HuH-7.5 (cell line): ENCODE results near the gene GRIK3.

Experiments used
- DNase-seq: peaks from one replicate; pipeline ENCODE4 v3.0.0; 2011; ENCODE audit warnings: low spot score

GRIK3 gene

DNA sequence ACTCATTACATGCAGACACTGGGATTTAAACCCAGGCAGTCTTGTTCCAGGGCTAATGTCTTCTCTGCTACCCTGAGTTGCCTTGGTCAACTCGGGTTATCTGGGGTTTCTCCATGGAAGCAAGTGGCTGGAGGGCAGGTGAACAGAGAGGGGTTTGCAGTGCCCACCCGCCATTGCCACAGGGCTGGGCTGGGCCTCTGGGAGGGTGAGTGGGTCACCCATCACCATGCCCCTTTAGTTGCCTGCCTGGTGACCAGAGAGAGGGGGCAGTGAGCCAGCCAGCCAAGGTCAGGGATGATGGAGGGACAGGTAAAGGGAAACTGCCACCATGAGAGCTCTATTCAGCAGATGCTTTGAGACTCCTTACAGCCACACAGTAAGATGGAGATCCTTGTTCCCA, 53.2 kb downstream of the GRIK3 start:
- DNase-seq, result no peak

DNA sequence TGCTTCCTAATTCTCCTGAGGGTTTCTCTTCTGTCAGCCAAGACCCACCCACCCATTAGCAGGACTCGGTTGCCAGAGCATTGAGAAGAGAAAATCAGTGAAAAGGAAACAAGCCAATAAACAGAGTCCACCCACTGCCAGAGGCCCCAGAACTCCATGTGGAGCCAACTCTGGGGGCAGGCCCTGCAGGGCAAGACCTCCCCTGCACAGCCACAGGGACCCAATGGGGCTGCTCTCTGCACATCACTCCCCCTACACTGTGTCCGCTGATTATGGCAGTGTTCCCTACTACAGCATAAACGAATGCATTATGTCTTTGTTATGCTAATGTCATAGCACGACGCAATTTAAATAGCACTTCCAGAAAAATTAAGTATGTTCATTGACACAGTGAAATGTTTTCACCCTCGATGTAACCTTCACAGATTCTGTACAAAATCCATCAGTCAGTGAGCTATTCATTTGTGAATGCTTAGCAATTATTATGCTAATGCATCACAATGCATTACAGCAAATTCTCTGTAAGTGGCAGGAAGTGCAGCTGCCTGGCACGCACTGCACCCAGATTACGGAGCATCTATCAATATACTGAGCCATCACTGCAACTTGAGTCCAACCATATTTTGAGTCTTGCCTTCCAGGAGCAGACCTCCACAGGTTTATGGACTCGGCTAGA, 56.4 kb downstream of the GRIK3 start:
- no peak for DNase-seq

DNA sequence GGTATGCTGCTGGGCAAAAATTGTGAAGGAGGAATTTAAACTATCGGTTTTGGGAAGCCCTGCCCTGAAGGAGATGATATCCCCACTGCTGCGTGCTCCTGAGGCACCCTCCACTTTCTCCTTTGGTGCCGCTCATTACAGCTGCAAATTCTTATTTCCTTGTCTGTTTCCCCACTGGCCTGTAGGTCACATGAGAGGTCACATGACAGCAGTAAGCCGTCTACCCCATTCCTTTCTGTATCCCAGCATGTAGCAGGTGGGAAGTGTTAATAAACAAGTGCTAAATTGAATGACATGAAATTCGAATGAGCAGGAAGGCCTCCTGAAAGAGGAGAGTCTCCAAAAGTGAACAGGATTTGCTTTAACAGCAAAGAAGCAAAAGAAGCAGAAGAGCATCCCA, 58.7 kb downstream of the GRIK3 start:
- no peak for DNase-seq

DNA sequence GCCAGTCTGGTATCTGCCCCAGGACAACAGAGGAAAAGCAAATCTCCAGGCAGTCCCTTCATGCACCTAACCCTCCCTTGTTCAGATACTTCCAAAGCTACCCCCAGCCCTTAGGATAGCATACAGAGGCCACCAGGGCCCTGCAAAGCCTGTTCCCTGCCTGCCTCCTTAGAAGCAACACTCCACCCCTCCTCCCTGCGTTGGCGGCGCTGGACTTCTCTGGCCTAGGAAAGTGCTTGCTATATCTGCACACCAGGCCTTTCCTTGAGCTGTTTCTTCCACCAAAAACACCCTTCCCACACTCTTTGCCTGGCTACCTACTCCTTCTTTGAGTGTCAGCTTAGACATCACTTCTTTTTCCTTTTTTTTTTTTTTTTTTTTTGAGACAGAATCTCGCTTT, 61.3 kb downstream of the GRIK3 start:
- no peak for DNase-seq

DNA sequence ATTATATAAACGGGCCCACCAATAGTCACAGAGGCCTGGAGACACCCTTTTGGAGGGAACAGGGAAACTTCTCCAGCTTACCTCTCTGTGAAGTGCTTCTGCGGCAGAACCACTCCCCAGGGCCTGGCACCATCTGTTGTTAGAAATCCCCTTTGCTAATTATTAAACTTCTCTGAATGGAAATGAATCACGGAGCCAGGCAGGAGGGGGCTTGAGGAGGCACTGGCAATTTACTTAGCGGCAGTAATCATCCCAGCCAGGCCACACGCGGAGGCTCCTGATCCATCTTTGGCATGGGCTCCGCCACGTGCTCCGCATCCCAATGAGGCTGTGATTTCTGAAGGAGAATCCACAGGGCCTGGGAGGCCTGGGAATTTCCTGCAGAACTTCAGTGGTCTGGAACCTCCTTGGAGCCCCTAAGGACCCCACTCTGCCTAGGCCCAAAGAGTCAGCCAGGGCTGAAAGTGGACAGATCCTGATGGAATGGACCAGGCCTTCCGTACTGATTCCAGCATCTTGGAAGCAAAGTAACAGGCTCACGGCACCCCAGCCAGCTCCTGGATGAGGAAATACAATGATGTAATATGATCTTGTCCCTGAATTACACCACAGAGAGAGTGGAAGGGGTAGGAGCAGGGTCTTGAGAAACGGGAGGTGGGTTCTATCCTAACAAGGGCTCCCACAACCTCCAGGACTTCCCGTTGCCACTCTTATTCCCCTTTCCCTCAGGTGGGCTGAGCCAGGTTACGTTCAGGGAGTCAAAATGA, 62.3 kb downstream of the GRIK3 start:
- no peak for DNase-seq

DNA sequence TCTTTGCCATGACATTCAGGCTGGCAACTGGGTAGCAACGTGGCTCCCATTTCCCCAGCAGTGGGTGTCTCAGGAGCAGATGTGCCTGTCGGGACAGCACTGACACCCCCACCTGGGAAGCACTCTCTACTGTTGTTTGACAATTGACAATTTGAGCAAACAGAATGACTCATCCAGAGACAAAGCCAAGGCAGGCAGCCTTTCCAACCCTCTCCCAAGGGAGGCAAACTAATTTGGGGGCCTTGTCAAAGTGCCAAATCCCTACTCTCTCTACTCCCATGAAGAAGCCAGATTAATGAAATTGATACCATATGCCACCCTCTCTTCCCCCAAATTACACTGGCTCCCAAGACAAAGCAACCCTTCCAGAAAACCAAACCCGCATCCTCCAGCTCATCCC, 65.6 kb downstream of the GRIK3 start:
- DNase-seq, result no peak

DNA sequence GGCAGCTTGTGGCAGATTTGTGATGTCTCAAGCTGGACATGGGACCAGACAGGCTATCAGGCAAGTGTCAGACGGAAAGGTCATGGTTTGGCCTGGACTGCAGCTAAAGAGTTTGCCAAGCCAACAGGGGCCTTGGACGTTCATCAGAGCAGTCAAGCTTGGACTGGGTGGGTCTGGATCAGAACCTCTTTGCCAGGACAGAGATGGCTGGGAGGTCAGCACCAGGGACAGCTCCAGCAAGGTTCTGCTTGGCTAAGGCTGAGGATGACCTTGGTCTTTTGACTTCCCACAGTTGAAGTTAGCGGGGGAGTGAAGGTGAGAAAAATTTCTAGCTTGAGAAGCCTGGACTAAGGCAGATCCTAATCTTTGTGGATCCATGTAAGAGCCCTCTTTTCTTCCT, 68.1 kb downstream of the GRIK3 start:
- DNase-seq, result no peak

DNA sequence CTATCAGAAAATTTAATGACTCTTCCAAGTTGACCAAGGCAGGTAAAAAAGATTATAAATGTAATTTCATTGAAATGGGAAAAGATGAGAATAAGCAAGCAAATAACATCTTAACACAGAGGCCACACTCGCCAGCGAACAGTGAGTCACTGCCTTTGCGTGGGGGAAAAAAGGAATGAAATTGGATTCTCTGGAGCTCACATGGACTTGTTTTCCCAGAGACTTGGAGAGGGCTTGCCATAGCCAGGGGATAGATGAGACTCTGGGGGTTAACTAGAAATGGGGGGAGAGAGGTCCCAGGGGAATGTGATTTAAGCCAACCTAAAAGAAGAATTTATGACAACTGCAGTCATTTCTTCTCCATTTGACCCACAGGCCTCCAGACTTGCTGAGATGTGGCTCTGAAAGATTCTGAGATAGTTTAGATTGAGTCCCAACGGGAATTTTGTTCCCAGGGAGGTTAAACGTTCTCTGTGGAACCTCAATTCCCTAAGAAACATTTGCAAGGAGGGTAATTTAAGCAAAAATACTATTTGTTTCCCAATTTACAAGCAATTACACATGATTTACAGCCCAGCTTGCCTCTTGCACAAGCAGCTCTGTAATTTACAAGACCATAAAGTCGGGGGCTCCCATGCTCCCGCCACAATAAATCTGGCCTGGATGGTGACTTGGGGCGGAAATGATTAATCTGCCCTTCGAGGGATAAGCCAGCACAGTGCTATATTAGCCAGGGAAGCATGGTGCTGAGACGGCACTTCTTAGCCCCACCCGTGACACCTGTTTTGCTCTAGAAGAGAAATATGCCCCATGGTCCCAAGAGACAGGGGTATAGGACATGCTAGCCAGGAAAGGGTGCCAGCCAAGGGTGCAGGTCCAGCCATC, 68.8 kb downstream of the GRIK3 start:
- DNase-seq, result no peak

DNA sequence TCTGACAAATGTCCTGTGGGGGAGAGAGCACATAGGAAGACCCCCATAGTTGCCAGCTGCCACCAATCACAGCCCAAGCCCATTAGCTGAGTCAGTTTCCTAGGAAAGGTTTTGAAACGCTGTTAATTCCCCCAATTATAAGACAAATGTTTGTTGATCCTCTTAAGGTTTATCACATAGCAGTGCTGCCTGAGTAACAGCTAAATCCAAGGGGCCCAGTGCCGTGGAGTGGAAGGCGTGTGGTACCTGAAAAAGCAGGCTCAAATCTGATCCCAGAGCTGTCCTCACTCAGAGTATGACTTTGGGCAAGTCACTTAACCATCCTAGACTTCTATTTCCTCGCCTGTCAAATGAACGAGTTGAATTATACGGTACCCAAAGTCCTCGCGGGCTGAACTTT, 69.5 kb downstream of the GRIK3 start:
- DNase-seq, result no peak

DNA sequence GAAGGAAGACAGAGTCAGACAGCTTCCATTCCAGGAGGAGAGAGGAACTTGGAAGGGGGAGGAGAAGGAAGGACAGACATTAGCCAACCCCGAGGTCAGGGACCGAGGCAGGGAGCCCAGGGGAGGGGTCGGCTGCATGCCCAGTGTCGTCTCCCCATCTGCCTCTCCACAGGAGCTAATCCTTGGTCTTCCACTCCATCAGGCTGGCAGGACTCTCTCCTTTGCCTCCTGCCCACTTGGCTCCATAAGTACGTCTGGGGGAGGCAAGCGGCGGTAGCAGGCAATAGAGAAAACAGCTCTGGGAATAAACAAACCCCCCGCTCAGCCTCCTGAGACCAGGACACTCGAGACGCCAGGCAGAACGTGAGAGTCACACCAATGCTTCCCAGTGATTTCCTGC, 71.3 kb downstream of the GRIK3 start:
- no peak for DNase-seq

DNA sequence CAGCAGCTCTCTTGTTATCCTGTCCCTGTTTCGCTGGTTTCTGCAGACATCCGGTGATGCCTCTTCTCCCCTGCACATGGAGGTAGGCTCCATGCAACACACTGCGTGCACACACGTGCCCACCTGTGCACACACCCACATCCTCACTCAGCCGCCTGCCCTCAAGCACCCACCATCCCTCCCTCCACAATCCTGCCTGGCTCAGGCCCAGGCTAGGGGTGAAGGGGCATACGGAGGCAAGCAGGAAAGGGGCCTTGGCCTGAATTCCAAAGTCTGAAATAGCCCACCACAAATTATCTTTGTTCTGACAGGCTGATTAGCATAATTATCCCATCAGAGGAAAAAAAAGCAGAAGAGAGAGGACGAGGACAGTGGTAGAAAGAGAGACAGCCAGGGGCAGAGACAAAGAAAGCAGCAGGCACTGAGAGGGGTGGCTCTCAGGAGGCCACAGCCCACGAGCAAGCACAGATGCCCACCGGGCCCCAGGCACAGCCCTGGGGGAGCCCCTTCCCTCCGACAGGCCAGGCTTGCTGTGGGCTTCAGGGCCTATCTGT, 73.2 kb downstream of the GRIK3 start:
- no peak for DNase-seq

DNA sequence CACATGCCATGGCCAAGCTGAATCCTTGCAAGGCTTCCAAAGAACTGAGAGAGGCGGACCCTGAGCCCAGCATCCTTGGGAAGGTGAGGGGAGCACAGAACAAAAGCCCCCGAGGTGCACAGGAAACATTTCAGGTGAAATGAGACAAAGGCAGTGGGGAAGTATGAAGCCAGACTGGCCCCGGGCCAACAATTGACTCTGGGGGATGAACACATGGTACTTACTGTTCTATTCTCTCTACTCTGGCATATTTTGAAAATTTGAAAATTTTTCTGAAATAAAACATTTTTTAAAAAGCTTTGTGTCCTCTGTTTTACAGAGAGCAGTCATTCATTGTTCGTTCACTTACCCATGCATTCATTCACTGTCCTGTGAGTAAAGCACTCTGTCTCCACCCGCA, 77.7 kb downstream of the GRIK3 start:
- no peak for DNase-seq

DNA sequence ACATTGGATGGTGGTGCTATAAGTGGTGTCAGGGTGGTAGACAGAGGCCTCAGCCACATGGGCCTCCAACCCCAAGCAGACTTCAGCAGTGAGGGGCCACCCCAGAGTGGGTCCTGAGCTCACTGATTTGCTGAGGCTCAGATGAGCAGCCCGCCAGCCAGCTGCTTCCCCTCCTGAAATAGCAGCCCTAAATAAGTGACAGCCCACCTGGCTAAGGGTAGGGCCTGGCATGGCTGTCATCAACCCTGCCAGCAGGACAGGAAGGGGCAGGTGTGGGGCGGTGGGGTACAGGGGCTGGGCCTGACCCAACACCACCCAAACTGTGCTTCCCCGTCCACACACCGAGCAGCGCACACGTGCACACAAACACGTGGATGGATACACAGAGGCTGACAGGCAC, 79.3 kb downstream of the GRIK3 start:
- no peak for DNase-seq

DNA sequence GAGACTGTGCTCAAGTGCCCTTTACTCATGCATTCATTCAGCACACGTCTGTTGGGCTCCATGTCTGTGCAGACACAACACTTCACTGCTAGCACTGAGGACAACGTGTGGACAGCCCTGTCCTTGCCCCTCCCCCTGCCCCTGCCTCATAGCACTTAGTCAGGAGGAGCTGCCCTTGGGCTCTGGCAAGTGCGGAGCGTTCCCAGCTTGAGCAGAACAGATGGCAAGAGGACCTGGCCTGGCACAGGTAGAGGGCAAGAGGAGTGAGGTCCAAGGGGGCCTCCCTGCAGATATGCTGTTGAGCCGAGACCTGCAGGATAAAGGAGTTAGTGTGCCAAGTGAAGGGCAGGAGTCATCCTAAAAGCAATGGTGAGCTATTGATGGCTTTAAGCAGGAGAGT, 81.3 kb downstream of the GRIK3 start:
- no peak for DNase-seq

DNA sequence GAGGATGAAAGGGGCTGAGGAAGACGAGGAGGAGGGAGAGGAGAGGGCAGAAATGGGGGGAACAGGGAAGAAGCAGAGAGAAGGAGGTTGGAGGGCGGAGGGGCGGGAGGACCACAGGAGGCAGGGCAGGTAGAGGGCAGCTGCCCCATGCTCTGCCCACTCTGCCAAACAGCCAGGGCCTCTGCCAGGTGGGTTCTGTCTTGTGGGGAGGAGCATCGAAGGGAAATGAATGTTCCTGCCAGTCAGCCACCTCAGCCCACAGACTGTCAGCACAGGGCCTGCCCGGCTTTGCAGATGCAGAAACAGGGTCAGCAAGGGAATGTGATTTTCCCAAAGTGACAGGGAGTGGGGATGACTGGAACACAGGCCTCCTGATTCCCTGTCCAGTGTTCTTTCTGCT, 82.6 kb downstream of the GRIK3 start:
- no peak for DNase-seq

DNA sequence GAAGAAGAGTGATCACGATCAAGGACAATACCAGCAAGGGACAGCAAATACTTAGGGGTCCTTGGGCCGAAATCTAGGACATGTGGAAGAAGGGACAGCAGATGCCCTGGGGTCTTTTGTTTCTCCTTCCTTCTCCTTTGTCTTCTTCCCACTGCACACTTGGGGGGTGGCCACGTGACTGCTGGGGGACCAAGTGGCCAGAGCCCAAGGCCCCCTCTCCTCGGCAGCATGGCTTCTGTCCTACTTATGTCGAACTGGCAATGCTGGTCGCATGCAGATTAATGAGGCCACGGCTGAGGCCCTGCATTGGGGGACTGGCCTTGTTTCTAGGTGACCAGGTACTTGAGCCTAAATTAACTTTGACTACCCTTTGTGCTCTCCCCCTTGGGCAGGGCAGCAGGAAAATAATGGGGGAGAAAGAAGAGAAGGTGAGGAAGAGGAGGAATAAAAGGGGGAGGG, 83.0 kb downstream of the GRIK3 start:
- no peak for DNase-seq

DNA sequence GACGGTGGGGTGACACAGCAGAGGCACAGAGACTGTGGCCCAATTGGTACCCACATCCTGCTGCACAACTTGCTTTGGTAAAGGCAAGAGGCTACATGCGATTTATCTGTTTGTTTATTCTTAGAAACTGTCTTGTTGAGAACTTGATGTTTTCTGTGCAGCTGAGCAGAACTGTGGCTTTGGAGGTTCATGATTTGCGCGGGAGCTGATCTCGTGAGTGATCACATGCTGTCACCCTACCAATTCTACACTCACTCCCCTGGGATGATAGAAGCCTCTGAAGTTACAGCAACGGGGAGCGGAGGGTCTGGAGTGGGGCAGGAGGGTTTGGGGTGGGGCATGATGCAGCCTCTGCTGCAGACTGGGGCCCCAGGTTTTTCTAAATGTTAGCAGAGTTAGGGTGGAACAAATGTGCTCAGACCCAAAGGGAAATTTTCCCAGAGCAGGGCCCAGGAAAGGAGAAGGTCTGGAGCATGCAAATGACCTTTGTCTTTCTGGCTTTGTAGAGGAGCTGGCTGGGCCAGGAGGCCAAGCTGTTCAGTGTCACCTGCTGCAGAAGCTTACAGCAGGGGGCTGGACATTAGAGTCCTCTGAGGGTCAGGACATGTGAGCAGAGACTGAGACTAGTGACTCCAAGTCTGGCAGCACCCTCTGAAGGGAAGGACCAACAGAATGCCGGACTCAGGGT, 83.6 kb downstream of the GRIK3 start:
- no peak for DNase-seq

DNA sequence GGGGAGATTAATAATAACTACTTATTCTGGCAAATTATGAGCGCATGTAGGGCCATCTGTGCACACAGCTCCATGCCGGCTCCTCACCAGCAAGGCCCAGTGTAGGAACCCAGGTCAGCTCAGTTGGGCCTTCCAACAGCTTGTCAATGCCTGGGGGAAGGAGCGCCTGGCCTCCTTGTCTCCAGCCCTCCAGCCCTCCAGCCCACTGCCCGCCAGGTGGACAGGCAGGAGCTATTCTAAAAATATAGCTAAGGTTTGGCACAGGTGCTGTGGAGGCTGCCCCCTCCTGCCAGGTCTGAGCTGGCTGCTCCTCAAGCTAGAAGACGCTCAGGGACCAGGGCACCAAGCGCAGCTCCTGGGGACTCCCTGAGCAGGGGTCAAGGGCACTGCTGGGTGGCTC, 85.7 kb downstream of the GRIK3 start:
- DNase-seq, result no peak

DNA sequence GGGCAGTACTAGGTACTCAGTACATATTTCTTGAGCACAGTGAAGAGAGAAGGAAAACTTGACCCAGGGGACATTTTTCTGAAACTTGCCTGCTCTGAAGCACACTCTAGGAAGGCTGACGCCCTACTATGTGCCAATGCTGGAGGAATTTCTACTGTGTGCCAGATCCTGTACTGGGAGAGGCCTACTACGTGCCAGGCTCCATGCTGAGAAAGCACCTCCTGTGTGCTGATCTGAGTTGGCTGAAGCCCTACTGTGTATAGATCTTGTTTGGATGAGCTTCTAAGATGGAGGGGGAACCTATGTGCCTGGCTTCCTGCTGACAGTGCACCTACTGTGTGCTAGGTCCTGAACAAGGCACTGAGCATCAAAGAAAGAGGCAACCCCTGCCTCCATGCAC, 86.2 kb downstream of the GRIK3 start:
- no peak for DNase-seq

DNA sequence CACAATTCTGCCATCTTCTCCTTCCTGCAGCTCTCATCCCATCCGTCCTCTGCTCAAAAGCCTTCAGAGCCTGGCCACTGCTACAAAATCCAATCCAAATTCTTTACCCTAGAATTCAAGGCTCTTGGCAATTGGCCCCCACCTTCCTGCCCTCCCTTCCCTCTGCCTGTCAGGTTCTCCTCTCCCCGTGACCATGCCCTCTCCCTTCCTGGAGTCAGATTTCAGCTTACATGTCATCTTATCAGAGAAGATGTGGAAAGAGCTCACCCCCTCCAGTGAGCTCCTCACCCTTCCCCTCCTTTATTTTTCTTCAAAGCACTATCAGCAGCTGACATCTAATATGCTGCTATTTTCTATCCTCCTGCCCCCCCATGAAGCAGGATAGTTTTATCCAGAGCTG, 86.9 kb downstream of the GRIK3 start:
- no peak for DNase-seq

DNA sequence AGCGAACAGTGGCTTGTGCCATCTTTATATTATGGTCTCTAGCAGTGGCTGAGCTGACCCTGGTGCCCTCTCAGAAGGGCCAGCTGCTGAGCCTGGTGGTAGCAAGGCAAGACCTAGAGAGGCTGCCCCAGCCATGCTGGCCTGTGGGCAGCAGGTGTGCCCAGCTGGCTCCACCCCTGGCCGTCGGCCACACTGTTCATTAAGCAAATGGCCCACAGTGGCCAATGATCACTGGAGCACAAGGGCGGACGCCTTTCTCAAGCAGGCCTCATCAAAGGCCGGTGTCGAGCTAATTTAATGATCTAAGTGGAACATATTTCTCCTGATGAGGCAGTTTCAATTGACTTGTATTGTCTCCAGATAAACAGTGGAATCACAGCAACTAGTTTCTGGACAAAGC, 89.4 kb downstream of the GRIK3 start:
- DNase-seq, result no peak

DNA sequence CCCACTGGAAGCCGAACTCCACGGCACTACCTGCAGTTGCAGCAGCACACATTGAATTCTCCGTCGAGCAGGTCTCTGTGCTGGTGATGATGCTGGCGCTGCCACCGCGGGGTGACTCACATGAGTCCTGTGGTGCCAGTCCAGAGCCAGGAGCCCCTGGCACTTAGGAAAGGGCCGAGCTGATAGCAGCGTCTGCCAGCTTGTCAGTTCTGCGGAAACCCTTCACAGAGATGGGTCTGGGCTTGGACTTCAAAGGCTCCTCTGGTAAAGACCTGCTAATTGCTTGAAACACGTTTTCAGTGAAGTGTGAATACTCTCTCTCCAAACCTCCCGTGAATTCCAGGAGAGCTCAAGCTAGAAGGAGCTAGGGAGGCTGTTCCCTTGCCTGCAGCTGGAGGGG, 92.2 kb downstream of the GRIK3 start:
- no peak for DNase-seq
